Dermis microvascular lymphatic vessel endothelial cell (primary cell): ENCODE results near the gene RALGDS. TPM values are rescaled to one million over a fixed set of nuclear protein-coding genes. Genes with fewer than 3 reads are reported as not detected.

Source experiments
- DNase-seq, 2 donors: peaks; one replicate each; pipeline versions ENCODE4 v3.0.0 to v3.0.0-alpha.2; 2010; ENCODE audit warnings: low read depth in 2 of 2
- total RNA-seq: library from RNA; depleted of rRNA; stranded (reverse); fragments of >200 nt; gene quantifications from 2 replicates; pipeline ENCODE4 v1.2.1, GENCODE V29; 2014

Gene RALGDS
- total RNA-seq, 1 donor from 2014 or later = 25.4 TPM

DNA sequence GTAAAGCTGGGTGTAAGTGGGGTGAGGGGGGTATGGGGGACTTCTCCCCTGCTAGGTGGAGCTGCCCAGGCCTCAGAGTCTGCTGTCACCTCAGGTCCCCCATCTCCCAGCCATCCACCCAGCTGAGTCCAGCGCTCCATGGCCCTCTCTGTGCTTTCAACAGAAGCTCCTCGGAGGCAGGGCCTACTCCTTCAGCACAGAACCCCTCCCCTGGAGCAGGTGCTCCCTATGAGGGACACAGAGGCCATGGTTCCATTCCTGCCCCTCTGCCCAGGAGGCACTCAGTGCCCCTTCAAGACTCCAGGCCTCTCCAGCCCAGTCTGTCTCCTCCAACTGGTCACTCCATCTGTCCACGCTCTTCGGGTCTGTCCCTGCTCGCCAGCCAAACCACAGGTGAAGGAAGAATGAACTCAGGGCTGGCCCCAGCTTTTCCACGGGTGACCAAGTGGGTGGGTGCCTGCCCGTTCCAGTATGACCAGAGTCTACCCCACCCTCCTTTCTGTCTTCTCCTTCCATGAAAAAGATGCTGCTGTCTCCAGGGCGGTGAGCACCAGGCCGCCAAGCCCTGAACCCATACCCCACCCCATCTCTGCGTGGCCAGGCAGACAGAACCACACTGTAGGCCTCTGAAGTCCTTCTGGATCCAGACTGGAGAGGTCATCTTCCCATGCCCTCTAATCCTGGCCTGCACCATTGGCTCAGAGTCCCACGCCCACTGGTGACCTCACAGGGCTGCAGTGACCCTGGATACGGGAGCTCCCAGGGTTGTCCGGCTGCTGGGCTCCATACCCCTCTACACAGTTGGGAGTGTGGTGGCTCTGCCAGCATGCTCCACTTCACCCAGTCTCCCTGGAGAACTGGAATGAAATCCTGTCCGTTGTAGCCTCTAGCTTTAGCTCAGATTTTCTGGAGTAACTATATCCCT is 30.8 kb upstream of the RALGDS start:
- DNase-seq = no peak

DNA sequence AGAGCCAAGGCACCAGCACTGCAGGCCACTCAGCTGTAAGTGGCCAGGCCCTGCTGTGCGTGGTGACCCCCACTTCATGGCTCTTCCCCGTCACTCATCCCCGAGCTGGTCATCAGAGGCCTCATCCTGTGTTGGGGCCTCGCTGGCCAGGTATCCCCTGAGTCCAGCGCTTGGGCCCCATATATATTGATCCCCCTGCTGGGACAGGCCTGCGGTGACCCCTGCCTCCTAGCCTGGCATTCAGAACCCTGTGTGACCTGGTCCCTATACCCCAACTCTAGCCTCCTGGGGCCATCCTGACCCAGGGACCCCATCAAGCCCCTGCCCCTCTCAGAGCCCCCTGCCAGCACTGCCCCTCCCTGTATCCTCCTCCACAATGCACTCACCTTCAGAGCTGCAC is 30.0 kb upstream of the RALGDS start:
- no peak for DNase-seq

DNA sequence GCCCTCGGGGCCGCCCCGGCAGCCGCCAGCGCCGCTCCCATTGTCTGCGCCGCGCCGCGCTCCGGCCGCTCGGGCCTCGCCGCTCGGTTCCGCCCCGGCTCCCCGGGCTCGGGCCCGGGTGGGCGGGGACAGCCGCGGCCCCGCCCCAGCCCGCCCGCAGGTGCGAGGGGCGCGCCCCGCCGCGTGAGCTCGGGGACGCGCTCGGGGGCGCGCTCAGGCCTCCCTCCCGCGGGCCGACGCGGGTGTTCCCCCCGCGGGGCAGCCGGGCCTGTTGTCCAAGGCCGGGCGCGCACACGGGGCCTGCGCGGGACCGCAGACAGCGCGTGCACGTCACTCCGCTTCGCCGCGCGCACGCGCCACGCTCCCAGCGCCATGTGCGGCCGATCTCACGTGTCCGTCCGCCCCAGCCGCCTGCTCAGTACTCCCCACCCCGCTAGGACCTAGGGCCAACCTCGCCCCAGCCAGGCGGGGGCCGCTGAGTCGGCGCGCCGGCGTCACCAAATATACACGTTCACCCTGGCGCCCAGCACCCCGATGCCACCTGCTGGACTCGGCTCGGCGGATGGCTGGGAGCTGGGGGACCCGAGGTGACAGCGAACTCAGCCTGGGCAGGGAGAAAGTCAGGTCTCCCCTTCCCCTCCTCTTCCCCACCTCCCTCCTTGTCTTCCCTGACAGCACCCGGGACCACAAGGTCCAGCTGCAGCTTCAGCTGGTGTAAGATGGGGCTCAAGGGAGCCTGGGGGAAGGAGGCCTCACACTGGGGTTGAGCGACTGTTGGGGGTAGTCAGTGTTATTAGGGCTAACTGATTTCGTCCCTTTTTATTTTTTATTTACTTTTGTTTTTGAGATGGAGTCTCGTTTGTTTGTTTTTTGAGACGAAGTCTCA is 28.3 kb upstream of the RALGDS start:
- DNase-seq = peak; percentile 84 to 94

DNA sequence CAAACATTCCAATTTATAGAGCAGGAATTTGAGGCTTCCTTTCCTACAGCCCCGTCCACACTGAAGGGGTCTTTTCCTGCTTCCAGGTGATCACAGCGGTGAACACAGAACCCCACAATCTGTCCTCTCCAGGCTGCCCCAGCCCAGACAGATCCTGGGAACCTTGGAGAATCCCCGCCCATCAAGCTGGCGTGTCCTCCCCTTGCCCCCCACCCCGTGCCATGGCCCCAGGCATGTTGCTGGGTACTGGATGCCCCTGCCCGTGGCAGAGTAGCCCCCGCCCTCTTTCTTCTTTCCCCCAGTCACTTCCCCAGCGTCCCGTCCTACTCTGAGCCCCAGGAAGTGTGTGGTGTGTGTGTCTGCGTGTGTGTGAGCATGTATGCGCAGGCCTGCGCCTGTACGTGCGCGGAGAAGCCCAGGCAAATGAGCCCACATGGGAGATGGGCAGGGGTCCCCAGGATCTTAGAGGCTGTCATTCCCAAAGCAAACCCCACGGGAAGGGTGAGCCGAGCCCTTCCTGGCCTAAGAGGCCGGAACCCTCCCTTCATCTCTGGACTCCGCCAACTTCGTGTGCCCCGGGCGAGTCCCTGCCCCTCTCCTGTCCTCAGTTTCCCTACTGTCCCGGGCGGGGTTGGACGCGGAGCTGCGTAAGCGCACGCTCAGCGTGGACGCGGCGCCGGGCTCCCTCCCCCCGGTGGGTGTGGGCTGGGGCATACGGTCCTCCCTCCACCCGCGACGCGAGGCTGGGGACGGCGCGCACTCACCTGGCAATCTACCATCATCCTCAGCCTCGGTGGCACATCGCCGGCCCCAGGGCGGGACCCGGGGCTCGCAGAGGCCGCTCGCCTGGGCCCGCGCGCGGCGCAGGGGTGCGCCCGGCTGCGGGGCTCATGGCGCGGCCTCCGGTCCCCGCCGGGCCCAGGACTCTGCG is 27.4 kb upstream of the RALGDS start:
- peak in 1 of 2 donors; percentile 52 for DNase-seq

DNA sequence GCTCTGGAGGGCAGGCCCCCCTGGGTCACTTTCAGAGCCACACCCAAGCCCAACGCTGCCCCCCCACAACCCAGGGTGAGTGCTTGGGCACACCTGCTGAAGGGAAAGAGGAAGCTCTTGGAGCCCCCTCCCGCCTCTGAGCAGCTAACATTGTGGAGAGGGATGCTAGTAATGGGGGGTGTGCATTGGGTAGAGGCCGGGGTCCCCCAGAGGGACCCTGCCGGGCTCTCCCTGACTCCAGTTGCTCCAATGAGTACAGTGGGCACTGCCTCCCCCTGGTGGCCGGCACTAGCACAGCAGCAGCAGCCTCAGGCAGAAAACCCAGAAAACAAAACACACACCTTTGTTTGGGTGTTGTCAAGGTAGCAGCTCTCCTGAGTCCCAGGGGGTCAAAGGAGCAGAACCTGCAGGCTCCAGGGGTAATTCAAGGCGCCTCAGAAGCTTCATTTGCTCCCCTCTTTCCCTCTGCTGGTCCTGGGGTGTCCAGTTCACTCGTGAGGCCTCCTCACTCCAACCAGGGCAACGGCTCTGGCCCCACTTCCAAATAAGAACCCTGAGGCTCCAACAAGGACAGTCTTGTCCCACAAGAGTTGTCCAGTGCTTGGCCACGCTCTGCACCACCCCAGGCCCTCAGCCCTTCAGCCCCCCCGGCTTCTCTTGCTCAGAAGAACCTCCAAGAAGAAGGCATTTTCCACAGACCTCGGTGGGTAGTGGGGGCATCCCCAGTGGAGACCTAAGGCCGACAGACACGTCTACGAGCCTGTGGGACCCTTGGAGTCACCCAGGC is 26.6 kb upstream of the RALGDS start:
- DNase-seq = peak in 1 of 2 donors; percentile 60

DNA sequence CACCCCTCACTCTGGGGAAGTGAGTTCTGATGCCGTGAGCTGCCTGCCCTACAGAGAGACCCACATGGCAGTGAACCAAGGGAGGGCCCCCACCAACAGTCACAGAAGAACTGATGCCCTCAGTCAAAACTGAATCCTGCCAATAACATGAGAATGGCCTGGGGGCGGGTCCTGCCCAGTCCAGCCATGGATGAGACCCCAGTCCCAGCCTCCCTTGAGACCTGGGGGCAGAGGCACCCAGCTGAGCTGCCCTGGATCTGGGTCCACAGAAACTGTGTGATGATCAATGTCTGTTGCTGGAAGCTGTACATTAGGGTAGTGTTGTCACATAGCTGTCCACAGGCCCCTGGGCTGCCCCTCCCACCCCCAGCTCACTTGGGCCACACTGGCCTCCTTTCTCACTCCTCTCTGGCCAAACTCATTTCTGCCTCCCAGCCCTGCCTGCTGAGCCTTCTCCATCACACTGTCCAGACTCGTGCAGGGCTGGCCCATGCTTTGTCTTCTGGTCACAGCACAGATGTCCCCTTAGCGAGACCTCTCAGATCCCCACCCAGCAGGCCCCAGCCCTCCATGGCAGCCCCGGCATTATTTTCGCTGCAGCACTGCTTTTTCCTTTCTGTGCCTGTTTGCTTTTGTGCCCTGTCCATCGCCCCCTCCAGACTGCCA is 25.8 kb upstream of the RALGDS start:
- DNase-seq = no peak

DNA sequence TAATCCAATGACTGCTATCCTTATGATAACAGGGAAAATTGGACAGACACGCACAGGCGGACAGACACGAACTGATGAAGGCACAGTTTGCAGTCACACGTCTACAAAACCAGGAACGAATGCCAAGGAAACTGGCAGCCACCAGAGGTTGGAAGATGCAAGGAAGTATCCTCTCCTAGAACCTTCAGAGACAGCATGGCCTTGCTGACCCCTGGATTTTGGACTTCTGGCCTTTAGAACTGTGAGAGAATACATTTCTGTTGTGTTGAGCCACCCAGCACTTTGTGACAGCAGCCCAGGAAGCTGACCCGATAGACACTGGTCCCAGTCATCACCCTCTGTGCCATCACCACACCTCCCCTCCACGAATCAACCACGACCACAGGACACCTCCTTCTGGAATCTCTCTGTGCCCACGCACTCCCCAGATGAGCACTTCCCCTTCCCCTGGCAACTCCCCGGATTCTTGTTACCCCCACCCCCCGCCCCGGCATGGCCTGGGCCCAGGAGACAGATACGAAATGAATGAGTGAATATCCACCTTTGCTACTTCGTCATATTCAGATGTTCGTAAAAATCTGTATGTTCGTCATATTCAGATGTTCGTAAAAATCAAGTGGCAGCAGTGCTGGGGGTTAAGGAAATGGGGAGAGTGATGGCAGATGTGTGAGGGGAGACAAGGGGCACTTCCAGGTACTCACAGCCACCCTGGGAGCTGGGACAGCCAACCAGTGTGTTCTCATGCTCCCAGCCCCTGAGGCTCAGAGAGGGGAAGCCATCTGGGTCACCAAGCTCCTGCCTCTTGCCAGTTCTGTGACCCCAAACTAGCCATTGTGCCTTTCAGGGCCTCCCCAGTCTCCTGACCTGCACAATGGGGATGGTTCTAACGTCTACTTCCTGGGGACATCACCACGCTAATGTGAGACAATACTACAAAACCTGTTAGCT is 24.1 kb upstream of the RALGDS start:
- no peak for DNase-seq

DNA sequence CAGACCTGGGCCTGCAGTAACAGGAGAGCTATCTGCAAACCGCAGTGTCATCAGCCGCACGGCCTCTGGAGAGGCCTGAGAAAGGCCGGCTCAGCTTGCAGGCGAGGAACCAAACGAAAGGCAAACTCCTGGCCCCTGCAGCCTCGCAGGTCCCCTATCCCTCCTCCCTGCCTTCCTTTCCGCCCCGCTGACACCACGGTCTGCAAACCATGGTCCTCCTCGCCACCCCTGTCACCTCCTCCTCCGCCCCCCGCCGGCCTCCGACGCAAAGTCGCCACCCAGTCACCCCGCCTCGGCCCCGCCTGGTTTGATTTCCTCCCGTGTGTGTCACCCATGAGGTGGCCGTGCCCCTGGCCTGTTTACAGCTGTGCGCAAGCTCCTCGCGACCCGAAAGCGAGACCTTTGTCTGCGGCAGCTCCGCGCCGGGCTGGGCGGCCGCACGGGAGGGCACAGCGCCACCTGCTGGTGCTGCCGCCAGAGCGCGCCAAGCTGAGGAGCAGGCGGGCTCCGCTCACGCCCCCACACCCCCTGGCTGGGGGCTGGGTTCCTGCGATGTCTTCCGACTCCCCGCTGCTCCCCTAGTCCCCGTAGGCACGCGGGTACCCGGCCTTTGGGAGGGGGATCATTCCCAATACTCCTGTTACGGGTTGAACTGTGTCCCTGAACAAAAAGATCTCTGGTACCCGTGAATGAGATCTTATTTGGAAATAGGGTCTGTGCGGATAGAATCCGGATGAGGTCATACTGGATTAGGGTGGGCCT is 23.3 kb upstream of the RALGDS start:
- DNase-seq = peak in 1 of 2 donors; percentile 79

DNA sequence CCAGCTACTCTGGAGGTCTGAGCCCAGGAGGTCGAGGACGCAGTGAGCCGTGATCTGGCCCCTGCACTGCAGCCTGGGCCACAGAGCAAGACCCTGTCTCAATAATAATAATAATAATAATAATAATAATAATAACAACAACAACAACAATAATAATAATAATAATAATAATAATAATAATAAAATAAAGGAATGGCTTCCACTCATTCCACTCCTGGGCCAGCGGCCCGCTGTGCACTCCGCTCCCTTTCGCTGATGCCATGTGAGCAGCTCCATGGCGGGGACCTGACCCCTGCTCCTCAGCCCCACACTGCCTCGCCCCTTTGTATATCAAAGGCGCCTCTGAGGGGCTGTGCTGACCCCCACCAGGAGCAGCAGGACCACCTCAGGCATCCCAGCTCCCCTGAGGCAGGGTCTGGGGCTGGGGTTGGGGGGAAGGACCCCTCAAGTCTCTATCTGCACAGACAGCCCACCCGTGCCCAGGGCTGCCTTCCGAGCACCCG is 22.6 kb upstream of the RALGDS start:
- DNase-seq = no peak

DNA sequence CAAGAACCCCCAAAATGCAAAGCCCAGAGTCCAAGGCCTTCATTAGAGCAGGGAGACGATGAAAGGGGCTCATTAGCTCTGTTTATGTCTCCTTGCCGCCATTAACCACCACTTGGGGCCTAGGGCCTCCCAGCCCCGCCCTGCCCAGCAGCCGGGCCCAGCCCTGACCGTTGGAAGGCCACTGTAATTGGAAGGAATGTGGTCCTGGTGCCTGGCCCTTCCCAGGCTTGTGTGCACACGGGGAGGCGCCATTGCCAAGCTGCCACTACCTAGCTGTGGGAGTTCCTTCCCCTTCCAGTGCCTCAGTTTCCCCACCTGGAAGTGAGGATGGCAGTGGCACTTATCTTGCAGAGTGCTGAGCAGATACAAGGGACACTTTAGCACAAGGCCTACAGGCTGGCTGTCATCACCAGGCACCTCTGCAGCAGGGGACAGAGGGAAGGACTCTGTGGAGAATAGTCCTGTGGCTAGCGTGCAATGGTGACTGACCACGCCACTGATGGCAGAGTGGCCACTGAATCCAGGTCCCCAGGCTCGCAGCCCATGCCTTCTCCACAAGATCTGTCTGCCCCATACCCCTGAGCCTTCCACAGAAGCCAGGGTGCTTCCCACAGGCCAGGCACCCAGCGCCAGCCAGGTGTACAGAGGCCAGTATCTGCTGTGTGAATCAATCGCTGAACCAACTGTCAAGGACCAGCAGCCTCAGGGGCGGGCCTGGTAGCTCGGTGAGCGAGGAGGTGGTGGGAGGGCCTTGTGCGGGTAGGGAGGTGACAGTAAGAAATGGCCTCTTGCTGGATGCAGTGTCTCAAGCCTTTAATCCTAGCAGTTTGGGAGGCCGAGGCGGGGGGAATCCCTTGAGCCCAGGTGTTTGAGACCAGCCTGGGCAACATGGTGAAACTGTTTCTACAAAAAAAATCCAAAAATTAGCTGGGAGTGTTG is 21.9 kb upstream of the RALGDS start:
- no peak for DNase-seq

DNA sequence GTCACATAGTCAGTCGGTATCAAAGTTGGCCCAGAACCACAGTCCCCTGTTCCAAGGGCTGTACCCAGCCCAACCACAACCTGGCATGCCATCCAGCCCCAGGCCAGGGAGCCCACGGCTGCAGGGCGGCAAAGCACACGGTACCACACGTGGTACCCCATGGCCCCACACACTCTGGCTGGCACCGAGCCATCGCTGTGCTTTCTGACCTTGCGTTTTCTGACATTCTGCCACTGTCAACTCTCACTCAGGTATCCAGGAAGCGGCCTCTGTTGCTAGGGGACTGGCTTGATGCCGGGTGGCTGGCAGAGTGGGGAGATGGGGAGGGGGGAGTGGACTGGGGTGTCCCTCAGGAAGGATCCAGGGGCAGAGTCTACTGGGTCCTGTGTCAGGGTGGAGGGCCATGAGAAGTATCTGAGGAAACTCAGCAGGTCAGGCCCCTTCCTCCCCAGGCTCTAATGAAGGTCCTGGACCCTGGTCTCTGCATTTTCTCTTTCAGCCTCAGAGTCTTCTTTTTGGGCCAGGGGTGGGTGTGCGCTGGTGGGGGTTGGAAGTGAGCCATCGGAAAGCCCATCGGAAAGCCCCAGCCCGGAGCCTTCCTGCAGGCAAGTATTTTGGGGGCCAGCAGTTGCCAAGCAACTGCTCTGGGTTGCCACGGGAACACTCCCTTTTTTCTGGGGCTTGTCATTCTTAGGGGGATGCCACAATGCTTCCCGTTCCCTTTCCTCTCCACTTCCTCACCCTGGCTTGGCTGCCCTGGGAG is 21.0 kb upstream of the RALGDS start:
- DNase-seq = peak in 1 of 2 donors; percentile 64

DNA sequence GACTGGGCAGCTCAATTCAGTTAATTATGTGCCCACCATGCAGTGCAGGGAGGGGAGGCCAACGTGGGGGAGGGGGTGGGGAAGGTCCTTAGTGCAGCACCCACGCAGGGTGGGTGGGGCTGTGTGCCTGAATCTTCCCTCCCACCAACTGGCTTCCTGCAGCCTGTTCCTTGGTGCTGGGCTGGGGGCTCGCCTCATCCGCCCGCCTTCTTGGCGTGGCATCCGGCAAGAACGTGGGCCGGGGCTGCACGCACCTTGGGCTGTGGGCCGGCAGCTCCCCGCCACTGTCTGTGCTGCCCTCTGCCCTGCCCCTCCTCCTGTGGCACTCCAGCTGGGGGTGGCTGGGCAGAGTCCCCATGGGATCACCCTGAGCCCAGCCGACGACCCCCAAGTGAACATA is 19.6 kb upstream of the RALGDS start:
- no peak for DNase-seq

DNA sequence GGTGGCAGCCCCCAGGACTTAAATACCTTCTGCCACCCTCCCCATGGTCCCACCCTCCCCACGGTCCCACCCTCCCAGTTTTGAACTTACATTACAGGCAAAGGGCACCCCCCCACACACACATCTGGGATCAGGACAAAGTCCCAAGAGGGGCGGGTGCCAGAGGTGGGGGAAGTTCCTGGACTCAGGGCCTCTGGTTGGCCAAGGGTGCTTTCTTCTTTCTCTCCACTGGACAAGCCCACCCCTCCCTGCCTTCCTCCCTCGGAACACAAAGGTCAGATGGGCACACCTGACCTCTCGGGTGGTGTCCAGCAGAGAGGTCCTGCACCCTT is 19.1 kb upstream of the RALGDS start:
- DNase-seq = no peak

DNA sequence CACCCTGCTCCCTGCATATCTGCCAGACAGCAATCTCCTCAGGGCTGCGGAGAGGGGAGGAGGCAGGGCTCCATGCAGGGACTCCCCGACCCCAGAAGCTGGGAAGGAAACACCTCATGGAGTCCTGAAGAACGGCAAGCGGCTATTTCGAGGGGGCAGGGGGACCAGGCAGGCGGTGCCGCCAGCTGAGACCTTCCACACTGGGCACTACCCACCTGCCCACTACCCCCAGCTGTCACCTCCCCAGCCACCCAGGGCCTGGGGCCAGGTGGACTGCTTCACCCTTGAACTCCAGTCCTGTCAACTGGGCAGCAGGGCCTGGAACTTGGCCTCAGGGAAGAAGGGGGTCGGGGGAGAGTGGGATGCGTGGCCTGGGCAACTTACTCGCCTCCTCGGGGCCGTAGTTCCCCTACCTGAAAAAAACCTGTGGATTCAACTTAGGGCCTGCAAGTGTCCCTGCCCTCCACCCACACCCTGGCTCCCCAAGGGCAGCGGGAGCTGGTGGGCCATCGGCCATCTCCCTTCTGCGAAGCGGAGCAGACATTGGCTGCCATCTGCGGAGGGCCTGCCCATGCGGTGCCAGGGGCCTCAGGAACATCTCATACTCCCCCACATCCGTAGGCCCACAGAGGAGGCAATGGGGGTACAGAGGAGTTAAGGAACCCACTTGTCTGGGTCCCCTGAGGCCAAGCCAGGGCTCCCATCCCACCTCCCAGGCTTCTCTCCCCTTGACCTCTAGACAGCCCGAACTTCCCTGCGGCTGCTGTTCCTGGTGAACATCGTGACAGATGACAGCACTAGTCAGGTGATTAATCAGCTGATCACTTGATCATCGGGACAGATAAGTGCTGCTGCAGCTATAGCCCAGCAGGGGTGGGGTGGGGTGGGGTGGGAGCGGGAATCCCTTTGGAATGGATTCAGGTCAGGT is 18.5 kb upstream of the RALGDS start:
- no peak for DNase-seq
